NCI-H345 treated with DMSO at 0.1 percent for 48 hours (cell line): ENCODE data around the gene SLC45A2.
"Not testable (repeated sequence)": the region's sequence is repeated elsewhere in the genome, so short reads cannot be mapped to it uniquely, and the experiment has no call there.

Source experiments
- DNase-seq: peaks from one replicate; lab custom pipeline; 2025; ENCODE audit not compliant: unreplicated experiment; lab: John Stamatoyannopoulos, UW

SLC45A2 gene

DNA sequence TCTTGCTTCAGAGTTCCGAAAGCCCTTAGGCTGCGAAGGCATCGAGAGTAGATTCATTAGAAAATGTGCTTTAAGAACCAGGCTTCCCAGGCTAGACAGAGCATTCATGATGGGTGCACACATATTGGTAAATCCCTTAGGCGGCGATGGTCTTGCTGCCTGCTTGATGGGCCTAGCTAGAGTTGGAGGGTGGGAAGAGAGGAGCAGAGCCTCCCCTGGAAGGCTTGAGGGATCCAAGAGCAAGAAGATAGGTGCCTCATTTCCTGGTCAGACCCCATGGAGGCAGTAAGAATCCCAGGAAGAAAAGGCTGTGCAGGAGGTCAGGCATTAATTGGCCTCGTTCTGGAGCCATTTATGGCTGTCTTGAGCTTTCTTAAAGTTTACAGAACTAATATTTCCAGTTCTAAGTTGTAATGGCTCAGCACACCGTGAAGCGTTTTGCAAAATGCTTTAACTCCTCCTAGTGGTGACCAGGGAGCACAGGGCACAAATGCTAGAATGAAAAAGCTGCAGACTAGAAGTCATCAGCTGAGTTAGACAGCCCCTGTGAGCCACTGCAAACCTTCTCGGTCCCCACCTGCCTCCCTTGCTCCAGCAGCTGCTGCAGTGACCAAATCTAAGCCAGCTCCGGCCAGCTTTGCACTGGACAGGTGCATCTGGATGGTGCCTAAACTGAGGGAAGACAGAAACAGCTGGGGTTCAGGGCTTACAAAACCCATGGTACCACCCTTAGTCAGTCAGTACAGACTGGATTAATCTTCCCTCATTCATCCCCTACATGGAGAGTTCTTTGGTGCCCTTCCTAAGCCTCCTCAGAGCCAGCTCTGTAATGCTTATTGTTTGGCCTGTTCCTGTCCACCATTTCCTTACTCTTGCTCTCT lies 14.7 kb downstream of the SLC45A2 start:
- peak; percentile 57 for DNase-seq

DNA sequence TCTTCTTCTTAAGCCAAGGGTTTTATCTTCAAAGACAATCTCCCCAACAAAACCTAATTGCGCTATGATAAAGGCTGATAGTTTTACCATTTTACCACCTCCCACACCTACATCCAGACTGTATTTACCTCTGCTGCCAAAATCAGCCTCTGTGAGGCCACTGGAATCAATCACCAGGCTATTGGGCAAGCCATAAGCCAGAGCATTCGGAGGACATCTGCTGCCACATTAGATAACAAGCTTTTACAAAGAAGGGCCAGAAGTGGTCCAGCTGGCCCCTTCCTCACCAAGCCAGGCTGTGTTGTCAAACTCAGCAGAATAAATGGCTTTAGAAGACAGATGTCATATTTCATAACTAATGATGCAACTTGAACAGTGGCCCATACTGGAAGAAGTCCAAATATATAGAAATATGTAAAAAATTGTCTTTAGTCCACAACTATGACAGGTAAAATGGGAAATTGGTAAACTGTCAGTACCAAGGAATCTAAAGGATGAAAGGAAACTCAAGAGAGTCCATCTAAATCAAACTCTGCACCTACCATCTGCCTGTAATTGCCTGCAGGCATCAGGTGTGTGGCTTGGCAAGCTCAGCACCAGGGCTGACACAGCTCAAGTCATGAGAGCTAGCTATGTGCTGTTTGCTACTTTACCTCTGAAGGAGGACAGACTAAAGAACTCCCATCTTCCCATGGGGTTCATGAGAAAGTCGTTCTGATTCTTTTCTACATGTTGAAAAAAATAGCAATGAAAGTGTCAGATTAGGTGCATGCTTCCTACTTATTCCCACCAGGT lies 16.1 kb downstream of the SLC45A2 start:
- peak; percentile 26 for DNase-seq

DNA sequence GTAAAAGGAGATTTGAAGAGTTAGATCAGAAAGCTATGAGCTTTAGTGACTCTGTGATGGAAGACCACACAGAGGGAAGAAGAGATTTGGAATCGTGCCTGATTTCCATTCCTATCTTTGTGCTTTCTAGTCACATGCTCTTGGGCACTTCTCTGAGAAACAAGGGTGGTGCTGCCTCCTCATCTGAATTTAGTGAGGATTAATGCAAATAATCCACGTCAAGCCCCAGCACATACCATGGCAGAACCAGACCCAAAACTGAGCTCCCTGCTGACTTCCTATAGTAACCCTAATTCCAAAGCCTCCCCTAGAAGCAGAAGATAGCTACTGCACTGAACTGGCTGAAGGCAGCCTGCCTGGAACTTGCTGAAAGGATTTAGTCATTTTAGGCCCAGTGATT lies 17.7 kb downstream of the SLC45A2 start:
- DNase-seq, result no peak

DNA sequence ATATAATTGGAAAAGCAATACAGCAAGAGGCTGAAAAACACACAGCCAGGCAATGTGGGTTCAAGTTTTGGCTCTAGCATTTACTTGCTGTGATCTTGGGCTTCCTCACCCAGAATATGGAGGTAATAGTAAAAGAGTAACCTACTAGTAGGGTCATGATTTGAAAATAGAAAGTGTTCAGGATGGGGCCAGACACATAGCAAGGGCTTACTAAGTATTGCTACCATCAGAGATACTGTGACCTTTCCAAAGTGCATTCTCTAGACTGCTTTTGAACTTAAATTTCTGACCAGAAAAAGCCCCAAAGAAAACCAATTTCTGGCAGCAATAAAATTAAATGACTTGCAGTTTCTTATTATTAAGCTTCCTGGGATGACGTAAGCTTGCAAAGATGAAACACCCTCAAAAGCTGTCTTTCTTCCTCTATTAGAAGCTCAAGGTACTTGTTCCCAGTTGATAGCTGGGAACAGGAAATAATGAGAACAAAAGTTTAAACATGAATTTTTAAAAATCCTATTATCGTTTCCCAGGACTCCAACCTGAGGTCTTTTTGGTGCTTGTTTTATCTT lies 20.3 kb downstream of the SLC45A2 start:
- no peak for DNase-seq

DNA sequence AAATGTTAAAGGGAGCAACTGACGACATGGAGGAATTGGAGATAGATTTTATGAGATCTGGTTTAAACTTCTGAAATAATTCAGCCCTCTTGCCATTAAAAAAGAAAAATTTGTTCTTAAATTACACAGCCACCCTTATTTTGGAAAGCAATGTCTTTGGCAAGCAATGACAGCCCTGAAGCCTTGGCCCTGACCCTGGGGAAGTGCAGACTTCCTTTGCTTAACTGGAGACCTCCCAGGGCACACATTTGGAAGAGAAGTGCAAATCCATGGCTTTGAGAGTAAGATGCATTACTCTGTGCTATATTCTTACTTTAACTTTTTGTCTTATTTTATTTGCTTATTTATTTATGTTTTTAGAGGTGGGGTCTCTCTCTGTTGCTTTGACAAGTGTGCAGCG lies 26.3 kb downstream of the SLC45A2 start:
- DNase-seq, result no peak

DNA sequence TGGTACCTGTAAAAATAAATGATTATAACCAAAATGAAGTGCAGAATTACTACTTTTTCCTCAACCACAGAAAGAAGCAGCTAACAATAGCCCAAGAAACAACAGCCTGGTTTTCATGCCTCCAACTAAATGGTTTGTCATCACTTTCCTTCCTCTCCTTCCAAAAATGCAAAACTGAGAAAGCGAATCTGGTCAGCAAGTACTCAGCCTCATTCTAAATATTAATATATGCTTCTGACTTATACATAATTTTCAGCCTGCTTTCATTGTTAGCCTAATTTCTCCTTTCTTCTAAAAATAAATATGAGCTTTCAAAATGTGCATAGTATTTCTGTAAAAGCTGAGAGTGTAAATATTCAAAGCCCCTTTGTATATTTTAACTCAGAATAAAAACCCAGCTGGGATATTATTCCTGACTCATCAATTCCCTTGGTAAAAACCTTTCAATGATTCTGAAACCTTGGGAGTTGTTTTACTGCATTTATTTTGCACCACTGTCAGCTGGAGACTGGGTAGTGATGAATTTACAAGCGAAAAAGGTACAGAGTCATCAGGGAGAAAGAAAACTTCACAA lies 26.8 kb downstream of the SLC45A2 start:
- no peak for DNase-seq

DNA sequence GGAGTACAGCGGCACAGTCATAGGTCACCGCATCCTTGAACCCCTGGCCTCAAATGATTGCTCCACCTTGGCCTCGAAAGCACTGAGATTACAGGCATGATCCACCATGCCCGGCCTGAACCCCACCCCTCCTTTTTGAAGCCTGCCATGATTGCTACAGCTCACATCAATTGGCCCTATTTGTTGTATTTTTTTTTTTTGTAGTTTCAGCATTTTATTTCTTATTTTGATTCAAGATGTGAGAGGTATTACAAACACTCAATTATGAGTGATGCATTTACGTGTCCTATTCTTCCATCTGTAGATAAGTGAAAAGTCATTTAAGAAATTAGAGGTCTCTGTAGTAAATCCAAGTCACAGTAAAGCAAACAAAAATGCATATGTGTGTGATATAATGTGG lies 32.3 kb downstream of the SLC45A2 start:
- DNase-seq, result not testable (repeated sequence)

DNA sequence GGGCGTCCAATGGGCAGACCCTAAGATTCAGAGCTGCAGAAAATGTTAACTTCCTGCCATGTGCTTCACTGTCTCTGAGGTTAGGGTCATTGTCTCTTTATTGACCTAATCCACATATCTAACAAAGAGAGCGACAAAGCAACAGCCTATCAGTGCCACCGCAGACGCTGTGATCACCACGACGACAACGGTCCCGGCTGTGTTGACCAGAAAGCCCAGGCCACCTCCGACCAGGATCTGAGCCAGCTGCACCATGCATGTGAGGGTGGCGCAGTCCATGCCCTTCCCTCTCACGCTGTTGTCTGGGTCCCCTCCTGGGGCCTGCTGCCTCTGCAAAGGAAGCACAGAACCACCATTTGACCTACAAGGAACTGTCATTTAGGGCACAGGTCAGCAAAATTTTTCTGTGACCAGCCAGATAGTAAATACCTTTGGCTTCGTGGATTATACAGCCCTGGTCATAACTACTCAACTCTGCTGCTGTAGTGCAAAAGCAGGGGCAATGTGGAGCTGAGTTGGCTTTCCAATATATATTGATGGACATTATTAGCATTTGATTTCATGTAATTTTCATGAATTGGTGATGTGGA lies 39.9 kb downstream of the SLC45A2 start:
- no peak for DNase-seq

DNA sequence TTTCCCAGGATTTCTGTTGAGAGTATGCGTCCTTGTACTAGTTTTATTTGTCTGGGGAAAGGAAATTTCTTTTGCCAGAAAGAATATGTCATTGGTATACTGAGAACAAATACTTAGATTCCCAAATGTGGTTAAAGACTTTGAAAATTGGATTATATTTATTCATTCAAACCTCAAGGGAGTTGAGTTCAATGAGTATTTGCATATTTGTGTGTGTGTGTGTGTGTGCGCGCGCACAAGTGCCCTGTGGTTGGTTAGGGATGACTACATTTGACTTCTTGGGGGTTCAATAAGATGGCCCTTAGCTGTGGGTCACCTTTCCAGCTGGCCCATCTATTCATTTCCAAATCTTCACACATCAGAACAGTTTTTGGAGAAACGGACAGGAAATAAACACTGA lies 43.4 kb downstream of the SLC45A2 start:
- no peak for DNase-seq

DNA sequence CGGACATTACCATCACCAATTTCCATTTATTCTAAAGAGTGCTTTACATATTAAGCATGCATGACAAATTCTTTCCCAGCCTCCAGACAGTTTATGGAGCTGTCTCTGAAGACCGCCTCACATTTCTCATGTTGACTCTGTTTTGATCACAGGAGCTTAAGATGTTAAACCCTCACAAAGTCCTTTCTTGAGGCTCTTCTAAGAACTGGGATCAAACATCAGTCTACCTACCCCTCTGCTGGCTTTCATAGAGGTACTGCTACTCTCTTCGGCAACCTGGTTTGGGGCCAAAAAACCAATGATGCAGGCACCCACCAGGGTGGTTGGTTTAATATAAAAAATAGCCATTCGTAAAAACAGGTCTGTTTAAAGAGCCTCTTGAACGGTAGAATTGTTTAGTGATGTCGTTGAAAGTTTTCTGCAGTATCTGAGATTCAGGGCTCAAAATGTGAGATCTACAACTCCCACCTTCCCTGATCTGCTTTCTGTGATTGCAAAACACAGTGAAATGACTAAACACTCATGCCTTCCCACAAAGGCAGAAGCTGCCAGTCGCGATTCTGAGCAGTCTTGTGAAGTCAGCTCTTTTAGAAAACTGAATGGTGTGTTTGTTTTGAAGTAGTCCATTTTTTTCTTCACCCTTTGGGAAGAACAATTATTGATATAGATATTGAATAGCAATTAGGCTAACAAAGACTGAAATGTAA lies 44.8 kb downstream of the SLC45A2 start:
- DNase-seq, result peak; percentile 51

DNA sequence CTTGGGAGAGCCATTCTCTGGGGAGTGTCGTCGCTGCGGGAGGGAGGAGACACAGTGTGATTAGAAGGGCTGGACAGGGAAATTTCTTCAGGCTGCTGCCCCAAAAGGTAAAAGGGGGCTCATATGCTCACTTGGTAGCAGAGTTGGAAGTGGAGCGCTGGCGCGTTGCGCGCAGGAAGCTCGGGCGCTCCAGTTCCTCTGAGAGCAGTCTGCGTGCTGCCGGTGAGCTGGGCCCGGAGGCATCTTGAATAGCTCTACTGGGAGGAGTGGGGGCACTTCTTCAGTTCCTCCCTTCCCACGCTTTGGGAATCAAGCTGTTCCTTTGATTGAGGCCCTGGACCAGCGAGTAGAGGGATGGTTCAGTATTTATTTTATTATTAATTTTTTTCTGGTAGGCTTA lies 45.6 kb downstream of the SLC45A2 start:
- DNase-seq, result no peak

DNA sequence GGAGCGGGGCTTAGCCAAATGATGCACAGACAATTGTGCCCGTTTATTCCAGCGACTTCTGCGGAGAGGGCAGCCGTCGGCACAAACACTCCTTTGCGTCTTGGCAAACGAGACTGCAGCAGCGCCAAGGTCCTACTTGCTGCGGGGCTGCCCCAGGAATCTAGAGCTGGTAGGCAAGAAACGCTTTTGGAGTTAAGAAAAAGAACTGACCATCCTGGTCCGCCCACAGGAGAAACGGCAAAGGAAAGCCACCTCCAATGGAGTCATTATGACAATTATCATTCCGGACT lies 46.0 kb downstream of the SLC45A2 start:
- no peak for DNase-seq

DNA sequence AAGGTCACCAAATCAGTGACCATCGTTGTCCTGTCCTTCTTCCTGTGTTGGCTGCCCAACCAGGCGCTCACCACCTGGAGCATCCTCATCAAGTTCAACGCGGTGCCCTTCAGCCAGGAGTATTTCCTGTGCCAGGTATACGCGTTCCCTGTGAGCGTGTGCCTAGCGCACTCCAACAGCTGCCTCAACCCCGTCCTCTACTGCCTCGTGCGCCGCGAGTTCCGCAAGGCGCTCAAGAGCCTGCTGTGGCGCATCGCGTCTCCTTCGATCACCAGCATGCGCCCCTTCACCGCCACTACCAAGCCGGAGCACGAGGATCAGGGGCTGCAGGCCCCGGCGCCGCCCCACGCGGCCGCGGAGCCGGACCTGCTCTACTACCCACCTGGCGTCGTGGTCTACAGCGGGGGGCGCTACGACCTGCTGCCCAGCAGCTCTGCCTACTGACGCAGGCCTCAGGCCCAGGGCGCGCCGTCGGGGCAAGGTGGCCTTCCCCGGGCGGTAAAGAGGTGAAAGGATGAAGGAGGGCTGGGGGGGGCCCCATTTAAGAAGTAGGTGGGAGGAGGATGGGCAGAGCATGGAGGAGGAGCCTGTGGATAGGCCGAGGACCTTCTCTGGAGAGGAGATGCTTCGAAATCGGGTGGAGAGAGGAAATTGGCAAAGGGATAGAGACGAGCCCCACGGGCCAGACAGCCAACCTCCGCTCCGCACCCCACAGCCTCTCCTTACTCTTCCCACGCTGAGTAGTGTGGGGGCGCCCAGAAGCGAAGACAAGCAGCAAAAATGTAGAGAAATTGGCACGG lies 46.6 kb downstream of the SLC45A2 start:
- DNase-seq, result peak; percentile 41

DNA sequence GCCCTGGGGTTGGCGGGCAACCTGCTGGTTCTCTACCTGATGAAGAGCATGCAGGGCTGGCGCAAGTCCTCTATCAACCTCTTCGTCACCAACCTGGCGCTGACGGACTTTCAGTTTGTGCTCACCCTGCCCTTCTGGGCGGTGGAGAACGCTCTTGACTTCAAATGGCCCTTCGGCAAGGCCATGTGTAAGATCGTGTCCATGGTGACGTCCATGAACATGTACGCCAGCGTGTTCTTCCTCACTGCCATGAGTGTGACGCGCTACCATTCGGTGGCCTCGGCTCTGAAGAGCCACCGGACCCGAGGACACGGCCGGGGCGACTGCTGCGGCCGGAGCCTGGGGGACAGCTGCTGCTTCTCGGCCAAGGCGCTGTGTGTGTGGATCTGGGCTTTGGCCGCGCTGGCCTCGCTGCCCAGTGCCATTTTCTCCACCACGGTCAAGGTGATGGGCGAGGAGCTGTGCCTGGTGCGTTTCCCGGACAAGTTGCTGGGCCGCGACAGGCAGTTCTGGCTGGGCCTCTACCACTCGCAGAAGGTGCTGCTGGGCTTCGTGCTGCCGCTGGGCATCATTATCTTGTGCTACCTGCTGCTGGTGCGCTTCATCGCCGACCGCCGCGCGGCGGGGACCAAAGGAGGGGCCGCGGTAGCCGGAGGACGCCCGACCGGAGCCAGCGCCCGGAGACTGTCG lies 47.3 kb downstream of the SLC45A2 start:
- DNase-seq, result no peak

DNA sequence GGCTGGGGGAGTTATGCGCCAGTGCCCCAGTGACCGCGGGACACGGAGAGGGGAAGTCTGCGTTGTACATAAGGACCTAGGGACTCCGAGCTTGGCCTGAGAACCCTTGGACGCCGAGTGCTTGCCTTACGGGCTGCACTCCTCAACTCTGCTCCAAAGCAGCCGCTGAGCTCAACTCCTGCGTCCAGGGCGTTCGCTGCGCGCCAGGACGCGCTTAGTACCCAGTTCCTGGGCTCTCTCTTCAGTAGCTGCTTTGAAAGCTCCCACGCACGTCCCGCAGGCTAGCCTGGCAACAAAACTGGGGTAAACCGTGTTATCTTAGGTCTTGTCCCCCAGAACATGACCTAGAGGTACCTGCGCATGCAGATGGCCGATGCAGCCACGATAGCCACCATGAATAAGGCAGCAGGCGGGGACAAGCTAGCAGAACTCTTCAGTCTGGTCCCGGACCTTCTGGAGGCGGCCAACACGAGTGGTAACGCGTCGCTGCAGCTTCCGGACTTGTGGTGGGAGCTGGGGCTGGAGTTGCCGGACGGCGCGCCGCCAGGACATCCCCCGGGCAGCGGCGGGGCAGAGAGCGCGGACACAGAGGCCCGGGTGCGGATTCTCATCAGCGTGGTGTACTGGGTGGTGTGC lies 48.0 kb downstream of the SLC45A2 start, which contains the start of gene RXFP3:
TSS of gene RXFP3 (plus strand) at position 6 of the 636 bp plus-strand sequence. CDS start at position 361, 355 bp downstream.
- peak; percentile 52 for DNase-seq

DNA sequence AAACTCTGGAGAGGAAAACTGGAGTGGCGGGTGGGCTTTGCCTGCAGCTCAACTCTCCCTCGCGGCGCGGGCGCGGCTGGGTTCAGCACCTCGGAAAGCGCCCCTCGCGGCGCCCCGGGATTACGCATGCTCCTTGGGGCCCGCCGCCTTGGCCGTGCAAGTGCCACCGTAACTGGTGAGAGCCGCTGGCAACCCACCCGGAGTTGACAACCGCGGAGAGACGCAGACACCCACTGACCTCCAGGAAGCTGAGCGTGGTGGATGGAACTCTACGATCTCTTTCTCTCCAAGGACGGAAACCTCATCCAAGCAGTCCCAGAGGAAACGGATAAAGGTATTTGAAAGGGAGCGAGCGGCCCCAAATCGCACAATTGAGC lies 48.5 kb downstream of the SLC45A2 start:
- peak; percentile 75 for DNase-seq

DNA sequence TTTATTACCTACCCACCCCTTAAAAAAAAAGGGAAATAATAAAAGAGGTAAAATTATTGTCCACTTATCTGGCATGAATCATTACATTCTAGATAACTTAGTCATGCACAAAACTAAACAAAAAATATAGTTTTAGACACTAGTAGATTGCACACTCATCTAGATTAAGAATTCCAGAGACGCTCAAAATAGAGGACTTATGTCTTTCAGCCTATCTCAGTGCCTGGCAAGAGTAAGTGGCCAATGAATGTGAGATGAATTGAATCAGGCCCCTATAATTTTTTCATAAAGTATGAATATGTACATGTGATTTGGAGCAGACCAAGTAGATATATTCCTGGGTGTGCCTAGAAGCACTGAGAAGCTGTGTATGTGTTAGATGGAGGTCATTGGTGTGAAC lies 50.3 kb downstream of the SLC45A2 start:
- DNase-seq, result no peak

DNA sequence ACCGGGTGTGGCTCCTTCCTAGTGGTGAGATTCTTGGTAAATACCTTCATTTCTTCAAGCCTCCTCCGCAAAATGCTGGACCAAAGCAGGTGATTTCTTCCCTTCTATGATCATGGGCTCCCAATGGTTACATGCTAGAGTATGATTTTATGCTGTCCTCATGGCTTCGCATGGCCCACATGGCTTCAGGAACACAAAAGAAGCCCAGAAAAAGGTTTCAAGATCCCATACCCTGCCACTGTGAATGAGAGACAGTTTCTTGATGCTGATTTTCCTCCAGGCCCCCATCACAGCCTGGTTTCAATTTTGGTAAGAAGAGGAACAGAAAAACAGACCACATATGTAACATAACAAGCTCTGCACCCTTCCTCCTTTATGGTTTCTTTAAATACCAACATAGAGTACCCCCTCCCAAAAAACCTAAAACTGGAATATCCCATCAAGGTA lies 50.7 kb downstream of the SLC45A2 start:
- DNase-seq, result no peak

DNA sequence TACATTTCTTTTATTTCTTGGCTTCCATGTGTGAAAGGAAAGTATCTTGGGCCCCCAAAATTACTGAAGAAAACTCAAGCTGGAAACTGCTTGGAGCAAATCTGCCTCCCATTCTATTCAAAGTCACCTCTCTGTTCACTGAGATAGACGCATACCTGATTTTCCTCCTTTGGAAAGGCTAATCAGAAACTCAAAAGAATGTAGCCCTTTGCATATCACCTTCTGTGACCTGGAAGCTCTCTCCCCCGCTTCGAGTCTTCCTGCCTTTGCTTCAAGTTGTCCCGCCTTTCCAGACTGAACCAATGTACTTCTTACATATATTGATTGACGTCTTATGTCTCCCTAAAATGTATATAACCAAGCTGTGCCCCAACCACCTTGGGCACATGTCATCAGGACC lies 53.4 kb downstream of the SLC45A2 start:
- DNase-seq, result no peak
